Endometrial microvascular endothelial cells (primary cell): Measurements from ENCODE around the gene EFNA3. TPM values are rescaled to one million over a fixed set of nuclear protein-coding genes. Genes with fewer than 3 reads are reported as not detected.

ENCODE experiments used
- in situ Hi-C: cut with HindIII; loops from 2 replicates; pipeline ENCODE4 v1.10.0; 2017; ENCODE audit warnings: low sequenced_read_pairs, low pct_unique_long_range_greater_than_20kb; ENCODE audit errors: inconsistent ontology term
- total RNA-seq: library from RNA; depleted of rRNA; stranded (reverse); fragments of >200 nt; gene quantifications from one replicate; pipeline ENCODE4 v1.2.3, GENCODE V29; 2015; ENCODE audit errors: inconsistent ontology term

EFNA3 gene
- total RNA-seq, 1 donor from 2014 or later, result 2.0 TPM

GRCh38 chr1:155079487-155080311 is 1.1 kb downstream of the EFNA3 start:
- in situ Hi-C loops, result no loop called here

- in situ Hi-C loops, result no loop called here
These were observed 1.9 kb downstream of the EFNA3 start for GRCh38 chr1:155080312-155081228.

GRCh38 chr1:155081472-155082300 is 3.0 kb downstream of the EFNA3 start:
- in situ Hi-C loops, result no loop called here

GRCh38 chr1:155082301-155083051 is 3.8 kb downstream of the EFNA3 start:
- in situ Hi-C loops, result no loop called here

GRCh38 chr1:155083052-155083541 is 4.5 kb downstream of the EFNA3 start:
- in situ Hi-C loops, result no loop called here

GRCh38 chr1:155083865-155084721 is 5.5 kb downstream of the EFNA3 start:
- in situ Hi-C loops, result no loop called here

- in situ Hi-C loops, result no loop called here
These were observed 6.3 kb downstream of the EFNA3 start for GRCh38 chr1:155084722-155085503.

GRCh38 chr1:155085504-155086127 is 7.0 kb downstream of the EFNA3 start:
- in situ Hi-C loops, result no loop called here

GRCh38 chr1:155086128-155086741 is 7.6 kb downstream of the EFNA3 start:
- in situ Hi-C loops, result no loop called here

GRCh38 chr1:155086856-155087535 is 8.4 kb downstream of the EFNA3 start:
- in situ Hi-C loops, result no loop called here

GRCh38 chr1:155091071-155092051 is 12.7 kb downstream of the EFNA3 start:
- in situ Hi-C loops, result no loop called here

- in situ Hi-C loops, result no loop called here
These were observed 13.5 kb downstream of the EFNA3 start for GRCh38 chr1:155092131-155092530.

- in situ Hi-C loops, result no loop called here
These were observed 14.0 kb downstream of the EFNA3 start for GRCh38 chr1:155092641-155093040.

- in situ Hi-C loops, result no loop called here
These were observed 15.4 kb downstream of the EFNA3 start for GRCh38 chr1:155093911-155094621.
